Parathyroid adenoma (tissue), 2 donors: ENCODE data around the gene GPR155.

Experiments
- H2AFZ ChIP-seq: fragments of 300-600 bp; sonication (generic); one replicate; pipeline ENCODE4 v1.7.0; 2017; ENCODE audit warnings: antibody characterized with exemption, mild to moderate bottlenecking
- H3K27ac ChIP-seq: fragments of 300-600 bp; sonication (generic); one replicate; pipeline ENCODE4 v1.7.0; 2017
- H3K27me3 ChIP-seq: fragments of 300-600 bp; sonication (generic); one replicate; pipeline ENCODE4 v1.7.0; 2017; ENCODE audit warnings: low read length; ENCODE audit not compliant: control insufficient read depth, insufficient read depth
- H3K36me3 ChIP-seq: fragments of 300-600 bp; sonication (generic); one replicate; pipeline ENCODE4 v1.7.0; 2017; ENCODE audit warnings: low read length; ENCODE audit not compliant: control insufficient read depth, insufficient read depth
- H3K4me1 ChIP-seq: fragments of 300-600 bp; sonication (generic); one replicate; pipeline ENCODE4 v1.7.0; 2017; ENCODE audit warnings: control low read depth
- H3K4me2 ChIP-seq: fragments of 300-600 bp; sonication (generic); one replicate; pipeline ENCODE4 v1.7.0; 2017; ENCODE audit warnings: low read length
- H3K4me3 ChIP-seq: fragments of 300-600 bp; sonication (generic); one replicate; pipeline ENCODE4 v1.7.0; 2017; ENCODE audit warnings: low read depth, low read length
- H3K79me2 ChIP-seq: fragments of 300-600 bp; sonication (generic); one replicate; pipeline ENCODE4 v1.7.0; 2017; ENCODE audit warnings: control low read depth
- H3K9ac ChIP-seq: fragments of 300-600 bp; sonication (generic); one replicate; pipeline ENCODE4 v1.7.0; 2017; ENCODE audit warnings: mild to moderate bottlenecking
- H3K9me3 ChIP-seq: fragments of 300-600 bp; sonication (generic); one replicate; pipeline ENCODE4 v1.7.0; 2017; ENCODE audit warnings: low read length; ENCODE audit not compliant: control insufficient read depth
- CTCF ChIP-seq: fragments of 300-600 bp; sonication (generic); IDR thresholded peaks from one replicate; pipeline ENCODE4 v1.7.0; 2017; ENCODE audit warnings: antibody characterized with exemption, mild to moderate bottlenecking
- donor health status: primary hyperparathyroidism.

The GPR155 gene

GRCh38 chr2:174486563-174487107 is at the start of gene GPR155:
GPR155 (minus strand) TSS chr2:174487029; CDS start chr2:174481956, 5,073 bp downstream.
- no peak for TF ChIP-seq CTCF
- no peak within 1 kb of the TSS for H3K9ac ChIP-seq
- peak within 1 kb of the TSS; percentile 98 for H2AFZ ChIP-seq
- H3K4me2 ChIP-seq: peak within 1 kb of the TSS; percentile 93
- no peaks in the 10 kb centered on the region for H3K27me3 ChIP-seq
- peak within 1 kb of the TSS; percentile 91 for H3K27ac ChIP-seq
- H3K36me3 ChIP-seq: no peaks in the 10 kb centered on the region
- peak within 1 kb of the TSS; percentile 88 for H3K4me3 ChIP-seq
- H3K79me2 ChIP-seq: no peaks in the 10 kb centered on the region
- H3K9me3 ChIP-seq: no peaks in the 10 kb centered on the region
- no peaks in the 10 kb centered on the region for H3K4me1 ChIP-seq

GRCh38 chr2:174535757-174536703 is 49.2 kb upstream of the GPR155 start:
- Histone ChIP-seq H3K27ac (no peak overlapping the region), H3K79me2 (no peaks in the 10 kb centered on the region), H3K4me1 (no peaks in the 10 kb centered on the region), H3K9ac (no peak overlapping the region), H3K9me3 (no peaks in the 10 kb centered on the region), H3K4me3 (no peak overlapping the region), H3K36me3 (no peaks in the 10 kb centered on the region), H2AFZ (no peak overlapping the region), H3K27me3 (no peaks in the 10 kb centered on the region), H3K4me2 (no peak overlapping the region)
- TF ChIP-seq CTCF: no peak

- no peak for TF ChIP-seq CTCF
- Histone ChIP-seq H2AFZ (no peak overlapping the region), H3K4me3 (no peak overlapping the region), H3K9ac (no peak overlapping the region), H3K79me2 (no peaks in the 10 kb centered on the region), H3K9me3 (no peaks in the 10 kb centered on the region), H3K36me3 (no peaks in the 10 kb centered on the region), H3K4me1 (no peaks in the 10 kb centered on the region), H3K4me2 (no peak overlapping the region), H3K27ac (no peak overlapping the region), H3K27me3 (no peaks in the 10 kb centered on the region)
Observed at GRCh38 chr2:174535083-174535482, 48.3 kb upstream of the GPR155 start.

GRCh38 chr2:174529916-174530315 is 43.1 kb upstream of the GPR155 start:
- no peak overlapping the region for H2AFZ ChIP-seq
- H3K27me3 ChIP-seq: no peaks in the 10 kb centered on the region
- H3K9me3 ChIP-seq: no peaks in the 10 kb centered on the region
- no peak for TF ChIP-seq CTCF
- no peaks in the 10 kb centered on the region for H3K79me2 ChIP-seq
- H3K9ac ChIP-seq: no peak overlapping the region
- H3K4me2 ChIP-seq: no peak overlapping the region
- no peak overlapping the region for H3K4me3 ChIP-seq
- no peak overlapping the region for H3K27ac ChIP-seq
- H3K36me3 ChIP-seq: no peaks in the 10 kb centered on the region
- no peaks in the 10 kb centered on the region for H3K4me1 ChIP-seq
